Activated CD4-positive, alpha-beta T cell treated with anti-CD3 and anti-CD28 coated beads, Interleukin-2, amount 50 U/mL, for 24 hours (primary cell): ENCODE measurements around the gene LRMDA.

ENCODE experiments used
- DNase-seq, 2 donors: peaks; one replicate each; pipeline ENCODE4 v3.0.0-alpha.2; 2020; ENCODE audit warnings: low read depth in 1 of 2, low spot score in 1 of 2

LRMDA gene

DNA sequence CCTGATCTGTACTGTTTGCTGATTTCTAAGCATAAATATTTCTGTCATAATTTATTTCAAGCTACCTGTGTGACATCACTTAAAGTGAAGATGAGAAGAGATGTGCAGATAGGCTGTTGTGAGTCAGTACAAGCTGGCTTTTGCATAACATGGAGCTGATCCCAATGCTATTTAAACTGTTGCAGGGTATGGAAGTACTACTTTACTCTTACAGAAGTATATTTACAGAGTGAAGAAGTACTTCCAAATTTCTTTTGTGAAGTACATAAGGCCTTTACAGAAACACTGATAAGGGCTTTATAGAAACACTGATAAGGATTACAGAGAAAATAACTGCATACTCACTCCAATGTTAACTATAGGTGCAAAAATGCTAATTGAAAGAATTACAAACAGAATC is 911.6 kb downstream of the LRMDA start:
- DNase-seq: no peak

DNA sequence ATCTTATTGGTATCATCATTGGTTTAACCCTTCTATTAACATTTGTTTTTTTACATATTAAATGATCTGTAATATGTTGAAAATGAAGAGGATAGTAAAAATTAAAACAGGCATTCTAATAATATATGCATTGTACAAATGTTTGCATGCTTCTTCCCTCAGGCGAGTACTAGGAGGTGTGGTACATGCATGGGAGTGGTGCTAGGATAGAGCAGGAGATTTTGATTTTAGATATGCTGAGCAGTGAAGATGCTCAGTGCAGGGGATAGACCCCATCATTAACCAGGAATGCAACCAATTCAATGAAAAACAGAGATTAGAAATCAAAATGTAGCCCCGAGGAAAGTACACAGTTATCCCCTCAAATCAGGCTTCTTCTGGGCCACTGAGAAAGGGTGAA is 916.4 kb downstream of the LRMDA start:
- DNase-seq: no peak

DNA sequence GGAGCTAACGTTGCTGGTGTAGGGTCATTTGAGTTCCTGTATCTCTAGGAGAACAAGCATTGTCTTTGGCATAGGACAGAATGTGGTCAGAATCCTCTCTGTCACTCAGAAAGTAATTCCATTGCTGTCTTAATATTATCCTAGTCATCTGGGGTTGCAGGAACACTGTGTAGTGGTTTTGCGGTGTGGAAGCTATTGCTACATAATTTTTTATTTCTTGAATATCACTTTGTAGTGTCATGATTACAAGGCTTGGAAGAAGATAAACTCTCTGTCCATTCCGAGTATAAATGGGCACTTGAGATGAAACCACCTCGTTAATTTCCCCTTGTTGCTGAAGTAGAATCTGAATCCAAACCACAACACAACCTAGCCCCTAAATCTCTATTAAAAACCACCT is 919.2 kb downstream of the LRMDA start:
- no peak for DNase-seq

DNA sequence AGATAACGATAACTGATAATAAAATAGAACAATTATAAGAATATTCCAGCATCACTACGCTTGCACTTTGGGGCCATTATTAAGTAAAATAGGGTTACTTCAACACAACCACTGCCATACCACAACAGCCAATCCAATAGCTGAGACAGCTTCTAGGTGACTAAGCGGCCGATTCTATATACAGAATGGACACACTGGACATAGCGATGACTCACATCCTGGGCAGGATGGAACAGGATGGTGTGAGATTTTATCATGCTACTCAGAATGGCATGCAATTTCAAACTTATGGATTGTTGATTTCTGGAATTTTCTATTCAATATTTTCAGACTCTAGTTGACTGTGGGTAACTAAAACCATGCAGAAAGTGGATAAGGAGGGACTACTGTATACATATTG is 920.9 kb downstream of the LRMDA start:
- DNase-seq: no peak

DNA sequence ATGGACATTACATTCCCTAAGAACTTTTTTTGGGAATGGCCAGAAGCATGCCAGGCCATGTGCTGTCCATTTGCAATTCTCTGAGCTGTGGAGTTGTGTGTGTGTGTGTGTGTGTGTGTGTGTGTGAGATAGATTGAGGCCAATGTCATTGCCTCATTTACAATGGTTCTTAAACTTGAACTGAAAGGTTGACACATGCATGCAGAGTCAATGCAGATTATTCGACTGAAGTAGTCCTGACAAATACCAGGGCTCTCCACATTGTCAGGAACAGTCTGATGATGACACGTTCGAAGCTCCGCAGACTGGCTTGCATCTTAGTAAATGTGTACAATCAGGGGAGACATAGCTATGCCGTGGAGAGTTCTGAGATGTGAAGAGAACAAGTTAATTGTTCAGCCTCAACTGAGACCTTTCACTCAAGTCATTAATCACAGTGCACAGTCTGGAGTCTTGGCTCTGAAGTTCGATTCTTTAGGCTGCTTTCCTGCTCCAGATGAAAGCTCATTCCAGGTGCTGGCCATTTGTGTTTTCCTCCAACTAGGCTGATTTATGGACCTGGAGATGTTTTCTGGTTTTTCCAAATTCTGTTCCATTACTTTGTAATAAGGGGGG is 921.9 kb downstream of the LRMDA start:
- DNase-seq: no peak

DNA sequence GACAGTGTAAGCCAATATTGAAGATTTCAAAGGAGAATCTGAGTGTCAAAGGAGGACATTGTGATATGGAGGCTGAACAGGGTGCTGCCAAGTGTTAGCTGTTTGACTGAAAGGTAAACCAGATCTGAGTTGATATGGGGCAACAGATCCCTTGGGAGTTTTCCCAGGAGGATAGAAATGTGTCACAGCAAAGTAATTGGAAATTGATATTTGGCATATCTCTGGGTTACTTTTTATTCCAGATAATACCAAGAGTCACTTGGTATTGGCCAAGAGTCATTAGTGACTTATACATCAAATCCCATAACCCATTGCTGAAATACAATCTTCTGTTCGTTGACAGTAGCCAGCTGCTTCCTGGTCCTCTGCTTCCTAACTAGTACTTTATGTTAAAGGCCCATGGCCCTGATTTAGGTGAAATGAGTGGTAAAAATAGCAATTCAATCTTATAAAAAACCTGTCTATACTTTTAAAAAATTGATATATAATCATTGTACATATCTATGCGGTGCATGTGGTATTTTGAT is 922.9 kb downstream of the LRMDA start:
- DNase-seq: no peak

DNA sequence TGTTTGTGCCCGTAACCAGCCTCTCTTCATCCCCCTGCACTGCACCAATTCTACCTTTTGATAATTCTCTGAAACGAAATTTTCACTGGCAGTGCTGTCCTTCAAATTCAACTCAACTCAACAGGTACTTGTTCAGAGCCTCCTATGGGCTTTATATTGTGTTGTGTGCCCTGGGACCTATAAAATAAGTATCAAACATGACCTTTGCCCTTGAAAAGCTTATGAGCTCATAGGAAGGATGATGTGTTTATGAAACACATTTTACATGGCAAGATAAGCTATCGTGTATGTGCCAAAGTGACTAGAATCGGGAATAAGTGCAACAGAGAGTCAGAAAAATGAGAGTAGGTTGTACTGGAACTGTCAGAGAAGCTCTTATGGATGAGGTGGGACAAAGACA is 923.5 kb downstream of the LRMDA start:
- no peak for DNase-seq

DNA sequence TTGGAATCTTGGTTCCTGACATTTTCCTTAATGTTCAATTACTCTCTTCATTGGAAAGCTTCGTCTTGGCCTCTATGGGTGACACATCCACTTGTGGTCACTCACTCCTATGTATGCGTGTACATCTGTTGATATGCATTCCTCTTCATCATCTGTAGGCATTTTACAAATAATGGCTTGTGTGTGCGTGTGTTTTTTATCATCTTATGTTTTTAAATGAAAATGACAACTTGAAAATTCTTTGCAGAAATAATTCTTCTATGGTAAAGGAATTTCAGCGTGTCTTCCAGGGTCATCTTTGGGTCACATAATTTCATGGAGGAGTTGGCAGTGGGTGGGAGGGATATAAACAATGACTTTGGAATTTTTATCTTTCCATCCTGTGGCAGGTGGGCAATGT is 925.1 kb downstream of the LRMDA start:
- DNase-seq: no peak

DNA sequence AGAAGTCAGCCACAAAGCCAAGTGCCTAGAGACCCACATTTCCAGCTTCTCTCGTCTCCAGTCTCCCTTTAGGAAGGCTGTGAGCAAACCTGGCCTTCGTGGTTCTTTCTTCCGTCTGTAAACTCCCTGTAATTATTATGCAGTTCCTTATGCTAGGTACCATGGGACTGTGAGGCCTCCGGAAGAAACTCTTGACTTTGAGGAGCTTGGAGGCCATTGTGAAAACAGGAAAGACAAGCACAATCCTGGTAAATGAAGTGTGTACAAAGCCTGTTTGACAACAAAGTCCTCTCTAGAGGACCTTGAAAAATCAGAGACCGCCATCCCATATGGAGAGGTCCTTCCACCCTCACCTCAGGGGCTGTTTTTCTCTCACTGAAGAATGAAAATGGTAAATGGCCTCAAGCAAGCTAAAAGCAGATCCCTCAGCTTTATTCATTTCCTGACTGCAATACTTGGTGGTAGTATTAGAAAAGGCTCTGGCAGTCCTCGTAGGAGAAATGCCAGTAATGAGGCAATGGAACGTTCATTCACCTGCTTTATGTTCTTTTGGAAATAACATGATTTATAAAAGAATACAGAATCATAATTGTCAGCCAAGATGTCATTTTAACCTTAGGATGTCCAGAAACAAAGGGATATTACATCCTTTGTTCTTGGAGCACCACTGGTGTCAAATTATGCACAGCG is 926.4 kb downstream of the LRMDA start:
- DNase-seq: no peak

DNA sequence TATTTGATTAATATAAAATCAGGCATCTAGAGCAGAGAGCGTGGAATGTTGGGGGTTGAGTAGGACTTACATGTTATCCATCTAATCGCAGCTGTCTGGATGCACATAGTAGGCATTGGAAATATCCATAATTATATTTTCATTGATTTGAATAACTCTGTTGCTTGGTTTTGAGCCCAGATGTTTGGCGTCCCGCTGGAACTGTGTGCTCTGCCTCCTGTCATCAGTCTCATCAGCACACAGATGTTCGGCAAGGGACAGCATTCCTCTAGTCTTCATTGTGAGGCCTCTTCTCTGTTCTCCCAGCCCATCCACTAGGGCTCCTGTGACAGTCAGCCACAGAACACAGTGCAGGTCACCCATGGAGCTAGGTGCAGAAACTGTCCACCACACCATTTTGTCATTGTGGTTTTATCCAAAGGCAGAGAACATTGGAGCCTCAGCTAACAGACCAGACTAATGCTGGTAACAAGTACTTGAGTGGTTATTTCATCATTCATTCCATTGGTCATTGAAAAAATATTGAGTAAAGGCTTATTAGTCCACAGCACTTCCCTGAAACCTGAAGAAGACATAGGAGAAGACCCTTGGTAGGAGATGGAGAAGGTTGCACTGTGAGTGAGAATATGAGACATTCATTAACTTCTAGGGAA is 927.4 kb downstream of the LRMDA start:
- no peak for DNase-seq

DNA sequence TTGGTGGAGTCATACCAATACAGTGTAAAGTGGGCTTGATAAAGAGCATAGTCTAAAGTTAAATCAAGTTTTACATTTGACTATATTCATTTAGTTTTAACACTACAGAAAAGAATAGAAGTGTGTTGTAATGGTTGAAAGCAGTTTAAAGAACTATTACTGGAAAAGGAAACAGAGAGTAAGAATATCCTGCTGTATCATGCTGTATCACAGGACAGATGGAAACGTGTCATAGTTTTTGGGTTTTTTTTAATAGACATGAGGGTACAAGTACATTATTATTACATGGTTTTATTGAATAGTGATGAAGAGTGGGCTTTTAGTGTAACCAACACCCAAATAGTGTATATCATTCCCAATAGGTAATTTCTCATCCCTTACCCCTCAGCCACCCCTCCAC is 944.3 kb downstream of the LRMDA start:
- DNase-seq: no peak

DNA sequence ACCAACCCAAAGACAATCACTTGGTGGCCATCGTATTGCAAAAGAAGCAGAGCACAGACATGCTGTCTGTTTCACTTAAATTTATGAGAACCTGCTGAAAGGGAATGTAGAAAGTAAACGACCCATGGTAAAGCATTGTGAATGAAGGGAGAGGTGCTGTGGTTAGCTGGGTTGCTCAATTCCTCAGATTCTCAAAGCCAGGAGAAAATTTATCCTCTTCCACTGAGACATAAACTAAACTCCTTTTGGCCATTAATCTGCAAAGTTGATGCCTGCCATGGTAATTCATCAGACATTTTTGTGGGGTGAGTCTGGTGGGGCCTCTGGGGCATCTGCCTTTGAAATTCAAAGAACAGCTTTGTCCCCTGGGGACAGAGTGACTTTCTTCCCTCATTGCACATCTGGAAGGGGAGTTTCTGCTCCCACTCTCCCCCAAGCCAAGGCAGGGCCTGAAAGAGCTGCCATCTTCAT is 951.0 kb downstream of the LRMDA start:
- DNase-seq: no peak

DNA sequence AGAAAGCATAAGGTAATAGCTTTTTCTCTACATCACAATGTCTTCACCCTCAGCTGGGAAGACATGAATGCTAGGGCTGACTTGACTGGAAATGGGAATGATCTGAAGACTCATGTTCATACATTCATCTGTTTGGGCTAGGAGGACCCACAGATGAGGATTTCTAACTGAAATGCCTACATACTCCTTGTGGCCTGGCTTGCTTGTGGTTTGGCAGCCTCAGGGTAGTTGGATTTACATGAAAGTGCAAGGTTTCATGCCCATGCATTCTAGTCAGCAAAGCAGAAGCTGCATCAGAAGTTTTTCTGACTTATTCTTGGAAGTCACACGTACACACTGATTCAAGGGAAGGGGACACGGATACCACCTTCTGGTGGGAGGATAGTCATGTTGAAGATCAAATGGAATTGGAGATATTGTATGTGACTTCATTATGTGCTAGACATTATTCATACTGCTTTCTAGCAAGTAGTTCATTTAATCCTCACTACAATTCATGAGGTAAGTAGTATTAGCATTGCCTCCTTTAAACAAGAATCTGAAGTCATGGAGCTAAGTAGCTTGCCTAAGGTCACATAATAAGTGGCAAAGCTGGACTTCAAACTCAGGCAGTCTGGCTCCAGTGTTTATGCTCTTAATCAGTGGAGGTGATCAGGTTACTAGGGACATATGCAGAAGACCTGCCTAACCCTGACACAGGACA is 957.0 kb downstream of the LRMDA start:
- DNase-seq: no peak

DNA sequence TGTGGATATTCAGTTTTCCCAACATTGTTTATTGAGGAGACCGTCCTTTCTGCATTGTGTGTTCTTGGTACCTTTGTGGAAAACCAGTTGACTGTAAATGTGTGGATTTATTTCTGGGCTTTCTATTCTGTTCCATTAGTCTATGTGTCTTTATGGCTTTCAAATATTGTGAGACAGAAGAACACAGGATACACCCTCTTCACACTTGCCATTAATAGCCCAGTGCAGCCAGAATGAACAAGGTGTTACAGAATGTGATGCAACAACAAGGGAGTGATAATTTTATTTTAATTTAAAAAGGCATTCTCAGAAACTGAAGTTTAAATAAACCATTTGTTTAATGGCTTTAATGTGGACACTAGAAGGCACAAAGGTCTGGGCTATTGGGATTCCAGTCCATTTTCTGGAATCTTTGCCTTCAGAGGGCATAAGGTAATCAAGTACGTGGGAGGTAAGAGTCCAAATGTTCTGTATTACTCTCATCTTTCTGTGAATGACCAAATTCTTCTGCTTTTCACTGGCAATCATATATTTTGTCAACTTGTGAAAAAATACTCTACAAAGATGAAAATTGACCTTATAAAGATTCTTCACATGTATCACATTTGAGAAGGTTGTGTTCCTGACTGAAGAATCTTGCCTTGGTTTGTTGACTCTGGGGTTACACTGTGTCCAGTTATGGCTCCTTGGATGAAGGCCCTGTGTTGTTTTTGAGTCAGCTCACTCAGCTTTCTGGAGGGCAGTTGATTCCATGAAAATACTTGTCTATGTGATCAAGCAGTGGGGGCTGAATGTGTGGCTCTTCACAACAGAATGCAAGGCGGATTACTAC is 962.7 kb downstream of the LRMDA start:
- no peak for DNase-seq

DNA sequence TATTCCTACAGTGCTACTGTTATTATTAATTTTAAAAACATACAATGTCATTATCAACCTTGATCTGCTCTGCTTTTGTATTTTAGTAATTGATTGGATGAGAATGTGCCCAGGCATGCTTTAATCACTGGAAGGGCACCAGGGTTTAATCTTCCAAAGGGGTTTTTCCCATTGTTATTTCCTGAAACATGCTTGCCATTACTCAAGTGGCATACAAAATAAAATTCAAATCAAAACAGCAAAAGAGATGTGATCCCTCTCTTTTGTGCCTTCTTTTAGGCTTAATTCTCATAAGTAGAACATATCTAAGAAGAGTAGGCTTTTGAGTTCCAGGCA is 963.3 kb downstream of the LRMDA start:
- DNase-seq: no peak

DNA sequence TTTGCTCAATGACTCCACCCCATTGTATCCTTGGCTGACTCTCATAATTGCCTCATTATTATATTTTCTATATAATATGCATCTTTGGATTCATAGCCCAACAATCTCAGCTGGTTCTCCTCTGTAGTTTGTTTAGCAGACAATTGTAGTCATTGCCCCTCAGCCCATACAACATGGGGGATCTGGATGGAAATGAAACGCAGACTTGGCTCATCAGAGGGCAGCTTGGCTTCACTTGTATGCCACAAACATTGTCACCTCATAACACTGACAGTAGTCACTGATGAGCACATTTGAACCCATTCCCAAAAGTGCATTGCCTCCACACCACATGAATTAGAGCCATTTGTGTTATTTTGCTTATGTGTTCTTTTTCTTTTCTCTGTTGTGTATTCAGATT is 963.8 kb downstream of the LRMDA start:
- DNase-seq: no peak

DNA sequence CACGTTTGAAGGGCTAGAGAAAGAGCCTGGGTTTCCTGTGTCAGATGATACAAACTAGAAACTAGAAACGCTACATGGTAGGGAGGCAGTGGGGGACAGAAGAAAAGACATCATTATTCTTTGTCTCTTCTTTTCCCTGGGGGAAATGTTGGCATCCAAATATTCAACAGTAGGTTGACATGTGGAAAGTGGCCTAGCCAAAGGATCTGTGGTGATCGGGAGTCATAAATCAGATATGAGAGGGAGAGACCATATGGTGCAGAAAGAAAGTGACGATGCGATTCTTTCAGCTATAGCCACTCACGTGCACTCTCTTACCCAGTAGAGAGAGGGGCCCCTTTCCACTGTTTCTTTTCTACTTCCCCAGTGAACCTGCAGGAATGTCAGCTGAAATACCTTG is 964.7 kb downstream of the LRMDA start:
- no peak for DNase-seq

DNA sequence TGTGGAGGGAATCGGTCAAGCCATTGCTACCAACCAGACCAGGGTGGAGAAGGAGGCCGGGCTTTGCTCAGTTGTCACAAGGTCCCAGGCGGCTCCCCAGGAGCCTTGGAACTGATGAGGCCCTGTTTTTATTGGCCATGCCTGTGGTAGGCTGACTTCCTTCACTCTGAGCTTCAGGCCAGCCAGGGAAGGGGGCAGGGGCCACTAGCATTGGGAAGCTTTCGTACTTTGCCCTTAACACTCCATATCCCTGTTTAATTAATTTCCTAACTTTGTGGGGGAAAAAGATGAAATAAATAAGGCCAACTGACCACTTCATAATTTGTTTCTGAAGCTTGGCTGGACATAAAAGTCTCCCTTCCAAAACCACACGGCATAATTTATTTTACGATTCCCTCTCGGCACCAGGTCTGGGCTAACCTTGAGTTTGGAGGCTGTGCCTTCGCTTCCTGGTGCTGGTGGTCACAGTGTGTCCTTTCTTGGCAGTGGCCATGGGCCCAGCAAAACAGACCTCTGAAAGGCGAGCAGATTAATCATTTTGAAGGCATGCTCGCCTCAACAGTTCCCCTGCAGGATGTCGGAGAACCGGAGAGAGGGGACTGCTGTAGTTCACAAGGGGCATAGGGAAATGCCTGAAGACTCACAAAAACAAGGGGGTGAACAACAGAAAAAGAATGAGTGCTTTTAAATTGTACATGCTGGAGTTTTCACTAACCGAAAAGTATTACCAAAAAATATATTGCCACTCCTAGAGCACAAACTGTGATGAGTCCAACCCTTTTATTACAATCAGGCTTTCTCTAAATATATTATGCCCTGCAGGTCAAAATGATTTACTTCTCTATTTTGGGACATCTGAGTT is 966.0 kb downstream of the LRMDA start:
- DNase-seq: no peak

DNA sequence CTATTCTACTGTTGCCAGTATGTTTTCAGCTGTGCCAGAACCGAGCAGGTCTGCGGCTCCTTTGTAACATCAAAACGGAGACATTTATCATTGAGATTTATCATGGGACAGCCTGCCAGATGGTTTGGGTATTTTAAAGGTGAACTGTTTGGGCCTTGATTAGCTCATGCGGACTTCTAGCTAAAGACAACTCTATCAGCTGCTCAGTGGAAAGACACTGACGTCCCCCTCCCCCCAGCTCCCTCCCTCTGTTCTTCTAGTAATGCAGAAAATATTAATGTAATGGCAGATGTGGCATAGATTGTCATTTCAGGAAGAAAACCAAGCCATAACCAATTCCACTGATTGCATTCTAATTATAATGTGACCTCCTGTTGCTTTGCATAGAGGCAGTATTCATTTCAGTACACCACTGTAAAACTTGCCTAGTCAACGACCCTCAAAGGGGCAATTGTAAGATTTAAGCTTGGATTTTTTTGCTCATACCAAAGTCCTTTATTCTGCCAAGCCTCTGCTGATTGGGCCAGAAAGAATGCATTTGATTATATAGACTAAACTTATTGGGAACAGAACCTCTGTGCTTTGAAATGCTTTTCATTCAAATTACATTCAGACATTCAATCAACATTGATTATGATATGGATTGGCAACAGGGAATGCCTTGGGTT is 966.8 kb downstream of the LRMDA start:
- DNase-seq: no peak

DNA sequence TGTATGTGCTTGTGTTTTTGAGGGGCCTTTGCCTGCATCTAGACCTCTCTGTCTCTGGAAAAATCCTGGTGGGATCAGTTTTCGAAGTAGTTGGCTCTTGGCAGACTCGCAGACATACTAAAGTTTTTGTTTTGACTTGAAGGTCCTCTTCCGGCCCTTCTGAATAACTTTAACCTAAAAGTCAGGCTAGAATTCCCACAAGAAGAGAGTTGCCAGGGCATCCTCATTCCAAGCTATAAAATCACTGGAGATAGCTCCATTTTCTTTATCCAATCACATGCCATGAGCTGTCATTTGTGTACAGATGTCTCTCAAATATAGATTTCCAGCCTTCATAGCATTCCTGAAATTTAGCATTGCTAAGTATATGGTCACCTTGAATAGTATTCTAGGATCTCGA is 967.8 kb downstream of the LRMDA start:
- no peak for DNase-seq
